Stimulated activated CD8-positive, alpha-beta memory T cell treated with anti-CD3 and anti-CD28 coated beads, Interleukin-15, amount 100 ng/mL, for 48 hours (primary cell): Measurements from ENCODE around the gene ENGASE.

Source experiments
- DNase-seq, 2 donors: peaks; one replicate each; pipeline ENCODE4 v3.0.0-alpha.2; 2020; ENCODE audit warnings: low read depth in 2 of 2

ENGASE gene

GRCh38 chr17:79080761-79081290 lies 6.2 kb downstream of the ENGASE start:
- DNase-seq = no peak

GRCh38 chr17:79081571-79082276 lies 7.1 kb downstream of the ENGASE start:
- no peak for DNase-seq

GRCh38 chr17:79082311-79083190 lies 7.9 kb downstream of the ENGASE start:
- DNase-seq = no peak

GRCh38 chr17:79083191-79083971 lies 8.8 kb downstream of the ENGASE start:
- no peak for DNase-seq

GRCh38 chr17:79084291-79085153 lies 9.9 kb downstream of the ENGASE start:
- no peak for DNase-seq

GRCh38 chr17:79085154-79085920 lies 10.7 kb downstream of the ENGASE start:
- no peak for DNase-seq

GRCh38 chr17:79085921-79086551 lies 11.4 kb downstream of the ENGASE start:
- no peak for DNase-seq

- DNase-seq = no peak
Measured at GRCh38 chr17:79086609-79087427, 12.2 kb downstream of the ENGASE start.

- peak; percentile 34 to 47 for DNase-seq
Measured at GRCh38 chr17:79087428-79088143, 13.0 kb downstream of the ENGASE start.

GRCh38 chr17:79088247-79088996 lies 13.8 kb downstream of the ENGASE start:
- DNase-seq = no peak

GRCh38 chr17:79088997-79089328 lies 14.3 kb downstream of the ENGASE start:
- no peak for DNase-seq

- DNase-seq = no peak
Measured at GRCh38 chr17:79089720-79090442, 15.3 kb downstream of the ENGASE start.

- no peak for DNase-seq
Measured at GRCh38 chr17:79090443-79091225, 16.0 kb downstream of the ENGASE start.

- DNase-seq = no peak
Measured at GRCh38 chr17:79091226-79091670, 16.6 kb downstream of the ENGASE start.

- DNase-seq = no peak
Measured at GRCh38 chr17:79092567-79092966, 17.9 kb downstream of the ENGASE start.

GRCh38 chr17:79093270-79093669 lies 18.6 kb downstream of the ENGASE start:
- no peak for DNase-seq
